ENCODE results near the gene LTBR. TPM values are rescaled to one million over a fixed set of nuclear protein-coding genes. Genes with fewer than 3 reads are reported as not detected.

The LTBR gene
- total RNA-seq, 4 donors from 2014 or later = 99.9 to 171 (median 142) TPM

GRCh38 chr12:6362403-6362802, 21.6 kb upstream of the LTBR start:
- ATAC-seq (ENCODE audit: low FRiP score) (no peak), DNase-seq (ENCODE audit: low spot score) (no peak)
- TF ChIP-seq, protein P1, sequence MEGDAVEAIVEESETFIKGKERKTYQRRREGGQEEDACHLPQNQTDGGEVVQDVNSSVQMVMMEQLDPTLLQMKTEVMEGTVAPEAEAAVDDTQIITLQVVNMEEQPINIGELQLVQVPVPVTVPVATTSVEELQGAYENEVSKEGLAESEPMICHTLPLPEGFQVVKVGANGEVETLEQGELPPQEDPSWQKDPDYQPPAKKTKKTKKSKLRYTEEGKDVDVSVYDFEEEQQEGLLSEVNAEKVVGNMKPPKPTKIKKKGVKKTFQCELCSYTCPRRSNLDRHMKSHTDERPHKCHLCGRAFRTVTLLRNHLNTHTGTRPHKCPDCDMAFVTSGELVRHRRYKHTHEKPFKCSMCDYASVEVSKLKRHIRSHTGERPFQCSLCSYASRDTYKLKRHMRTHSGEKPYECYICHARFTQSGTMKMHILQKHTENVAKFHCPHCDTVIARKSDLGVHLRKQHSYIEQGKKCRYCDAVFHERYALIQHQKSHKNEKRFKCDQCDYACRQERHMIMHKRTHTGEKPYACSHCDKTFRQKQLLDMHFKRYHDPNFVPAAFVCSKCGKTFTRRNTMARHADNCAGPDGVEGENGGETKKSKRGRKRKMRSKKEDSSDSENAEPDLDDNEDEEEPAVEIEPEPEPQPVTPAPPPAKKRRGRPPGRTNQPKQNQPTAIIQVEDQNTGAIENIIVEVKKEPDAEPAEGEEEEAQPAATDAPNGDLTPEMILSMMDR (IDR thresholded peaks at IDR 0.05) = no peak

DNA sequence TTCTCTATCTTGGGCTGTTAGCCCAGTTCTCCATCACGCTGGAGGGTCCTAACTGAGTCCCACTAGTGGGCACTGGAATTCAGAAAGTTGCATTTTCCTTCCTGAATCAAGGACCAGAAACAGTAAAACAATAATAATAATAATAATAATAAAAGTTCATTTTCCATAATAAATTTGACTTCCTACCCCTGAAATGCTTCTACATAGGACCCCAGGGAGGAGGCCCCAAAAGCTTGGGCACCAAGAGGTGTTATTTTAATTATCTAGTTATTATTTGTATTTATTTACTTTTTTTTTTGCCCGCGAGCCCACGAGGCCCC, 21.0 kb upstream of the LTBR start:
- no peak for DNase-seq (ENCODE audit: low spot score)
- TF ChIP-seq, protein P1 (IDR thresholded peaks at IDR 0.05) = no peak
- no peak for ATAC-seq (ENCODE audit: low FRiP score)

GRCh38 chr12:6363330-6364043, 20.5 kb upstream of the LTBR start:
- TF ChIP-seq, protein P1 (IDR thresholded peaks at IDR 0.05) = no peak
- no peak for DNase-seq (ENCODE audit: low spot score)
- ATAC-seq (ENCODE audit: low FRiP score) = peak; percentile 84

- TF ChIP-seq, protein P1 (IDR thresholded peaks at IDR 0.05) = no peak
- no peak for DNase-seq (ENCODE audit: low spot score)
- peak; percentile 9 for ATAC-seq (ENCODE audit: low FRiP score)
Measured at GRCh38 chr12:6364044-6364374, 20.0 kb upstream of the LTBR start.

- ATAC-seq (ENCODE audit: low FRiP score) (no peak), DNase-seq (ENCODE audit: low spot score) (no peak)
- TF ChIP-seq, protein P1 (IDR thresholded peaks at IDR 0.05) = peak in 1 of 3 donors; percentile 11
Measured at GRCh38 chr12:6367065-6367968, 16.6 kb upstream of the LTBR start.

- TF ChIP-seq, protein P1 (IDR thresholded peaks at IDR 0.05) = no peak
- DNase-seq (ENCODE audit: low spot score) (no peak), ATAC-seq (ENCODE audit: low FRiP score) (no peak)
Measured at GRCh38 chr12:6367969-6368892, 15.7 kb upstream of the LTBR start.

All from omental fat pad (tissue), 4 donors.